Neutrophil (primary cell): ENCODE results near the gene NEAT1.
A peak's percentile ranks its signal among the peaks of the same experiment; 100 is the strongest.

Experiments used
- H3K27ac ChIP-seq: fragments of 200-600 bp; sonication (generic); 2 replicates; pipeline ENCODE4 v1.5.1; 2016; ENCODE audit warnings: mild to moderate bottlenecking, moderate library complexity
- H3K27me3 ChIP-seq: fragments of 200-600 bp; sonication (generic); 2 replicates; pipeline ENCODE4 v1.6.0; 2016; ENCODE audit warnings: mild to moderate bottlenecking
- H3K36me3 ChIP-seq: fragments of 200-600 bp; sonication (generic); 2 replicates; pipeline ENCODE4 v1.5.1; 2017
- H3K4me1 ChIP-seq, 2 experiments: fragments of 200-600 bp in 1 of 2; sonication (generic) in 1 of 2; 1 replicate in 1 of 2; 2 replicates in 1 of 2; pipeline versions ENCODE4 v1.5.1 to v1.6.1; 2013 to 2016; ENCODE audit warnings: low read depth in 1 of 2, low read length in 1 of 2, mild to moderate bottlenecking in 1 of 2, moderate library complexity in 1 of 2; ENCODE audit not compliant: control insufficient read depth in 1 of 2, insufficient read depth in 1 of 2
- H3K4me3 ChIP-seq, 2 experiments: fragments of 200-600 bp in 1 of 2; sonication (generic) in 1 of 2; 1 replicate in 1 of 2; 2 replicates in 1 of 2; pipeline ENCODE4 v1.5.1; 2013 to 2016; ENCODE audit warnings: low read depth in 1 of 2, low read length in 1 of 2, mild to moderate bottlenecking in 1 of 2, moderate library complexity in 1 of 2
- H3K9me3 ChIP-seq: fragments of 200-600 bp; sonication (generic); 2 replicates; pipeline ENCODE4 v1.5.1; 2016
- TF ChIP-seq, protein P1 (sequence below): fragments of 200-600 bp; sonication (generic); IDR thresholded peaks from 2 replicates; pipeline ENCODE4 v1.5.1; 2016; ENCODE audit warnings: antibody characterized with exemption

Gene NEAT1

DNA sequence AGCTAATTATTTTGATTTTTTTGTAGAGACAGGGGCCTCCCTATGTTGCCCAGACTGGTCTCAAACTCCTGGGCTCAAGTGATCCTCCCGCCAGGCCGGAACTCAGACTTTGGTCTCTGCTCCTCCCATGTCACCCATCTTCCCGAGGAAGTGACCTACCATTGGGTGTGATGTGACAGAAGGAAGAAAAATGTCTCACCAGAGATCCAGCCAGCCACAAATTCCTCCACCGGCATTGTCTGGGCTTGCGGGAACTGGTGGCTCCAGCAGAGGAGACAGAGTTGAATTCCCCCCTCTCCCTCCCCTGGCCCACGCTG, 40.9 kb upstream of the NEAT1 start:
- TF ChIP-seq, protein P1, sequence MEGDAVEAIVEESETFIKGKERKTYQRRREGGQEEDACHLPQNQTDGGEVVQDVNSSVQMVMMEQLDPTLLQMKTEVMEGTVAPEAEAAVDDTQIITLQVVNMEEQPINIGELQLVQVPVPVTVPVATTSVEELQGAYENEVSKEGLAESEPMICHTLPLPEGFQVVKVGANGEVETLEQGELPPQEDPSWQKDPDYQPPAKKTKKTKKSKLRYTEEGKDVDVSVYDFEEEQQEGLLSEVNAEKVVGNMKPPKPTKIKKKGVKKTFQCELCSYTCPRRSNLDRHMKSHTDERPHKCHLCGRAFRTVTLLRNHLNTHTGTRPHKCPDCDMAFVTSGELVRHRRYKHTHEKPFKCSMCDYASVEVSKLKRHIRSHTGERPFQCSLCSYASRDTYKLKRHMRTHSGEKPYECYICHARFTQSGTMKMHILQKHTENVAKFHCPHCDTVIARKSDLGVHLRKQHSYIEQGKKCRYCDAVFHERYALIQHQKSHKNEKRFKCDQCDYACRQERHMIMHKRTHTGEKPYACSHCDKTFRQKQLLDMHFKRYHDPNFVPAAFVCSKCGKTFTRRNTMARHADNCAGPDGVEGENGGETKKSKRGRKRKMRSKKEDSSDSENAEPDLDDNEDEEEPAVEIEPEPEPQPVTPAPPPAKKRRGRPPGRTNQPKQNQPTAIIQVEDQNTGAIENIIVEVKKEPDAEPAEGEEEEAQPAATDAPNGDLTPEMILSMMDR = no peak
- Histone ChIP-seq H3K27ac (peak overlapping the region; percentile 100), H3K9me3 (no peaks in the 10 kb centered on the region), H3K4me3 (peak overlapping the region; percentile 65 to 73), H3K4me1 (peaks cover 35 to 41% of the 10 kb centered on the region in 2 experiments), H3K36me3 (peaks cover 5% of the 10 kb centered on the region), H3K27me3 (no peaks in the 10 kb centered on the region)

DNA sequence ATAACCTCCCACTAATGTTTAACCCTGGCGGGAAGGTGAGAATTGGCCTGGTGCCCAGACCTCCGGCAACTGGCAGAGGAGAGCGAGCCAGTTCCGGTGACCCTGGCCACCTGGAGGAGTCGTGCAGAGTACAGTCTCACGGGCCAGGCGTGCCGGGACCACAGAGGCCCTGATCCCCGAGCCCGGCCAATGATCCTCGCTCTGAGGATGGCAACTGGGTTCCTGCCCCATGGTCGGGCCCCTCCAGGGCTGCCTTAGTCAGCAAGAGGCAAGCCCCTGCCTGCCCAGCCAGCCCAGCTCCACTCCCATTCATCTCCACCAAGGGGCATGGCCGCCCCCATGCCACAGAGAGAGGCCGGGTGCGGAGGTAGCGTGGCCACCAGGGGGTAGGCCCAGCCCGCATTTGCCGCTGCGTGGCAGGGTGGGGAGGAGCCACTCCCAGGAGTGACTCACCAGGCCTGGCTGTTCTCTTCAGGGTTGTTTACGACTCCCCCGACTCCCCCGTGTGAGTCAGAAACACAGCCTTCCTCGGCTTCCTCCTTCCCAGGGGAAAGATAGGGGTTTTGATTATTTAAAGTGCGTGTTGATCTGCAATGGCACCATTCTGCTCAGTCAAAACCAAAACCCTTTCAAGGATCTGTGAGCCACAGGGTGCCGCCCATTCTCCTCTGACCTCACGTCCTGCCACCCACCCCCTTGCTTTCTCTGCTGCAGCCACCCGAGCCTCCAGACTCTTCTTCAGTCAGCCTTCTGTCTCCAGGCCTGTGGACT, 40.4 kb upstream of the NEAT1 start, which contains the start of gene SLC25A45:
TSS of gene SLC25A45 (minus strand) at position 614 of the 771 bp plus-strand sequence. CDS start 695 bp downstream, outside the sequence.
- Histone ChIP-seq H3K27ac (peak within 1 kb of the TSS; percentile 100), H3K4me1 (peaks cover 40 to 46% of the 10 kb centered on the region in 2 experiments), H3K9me3 (no peaks in the 10 kb centered on the region), H3K27me3 (no peaks in the 10 kb centered on the region), H3K36me3 (no peaks in the 10 kb centered on the region), H3K4me3 (peak within 1 kb of the TSS; percentile 65 to 73)
- TF ChIP-seq, protein P1 = peak; percentile 96

DNA sequence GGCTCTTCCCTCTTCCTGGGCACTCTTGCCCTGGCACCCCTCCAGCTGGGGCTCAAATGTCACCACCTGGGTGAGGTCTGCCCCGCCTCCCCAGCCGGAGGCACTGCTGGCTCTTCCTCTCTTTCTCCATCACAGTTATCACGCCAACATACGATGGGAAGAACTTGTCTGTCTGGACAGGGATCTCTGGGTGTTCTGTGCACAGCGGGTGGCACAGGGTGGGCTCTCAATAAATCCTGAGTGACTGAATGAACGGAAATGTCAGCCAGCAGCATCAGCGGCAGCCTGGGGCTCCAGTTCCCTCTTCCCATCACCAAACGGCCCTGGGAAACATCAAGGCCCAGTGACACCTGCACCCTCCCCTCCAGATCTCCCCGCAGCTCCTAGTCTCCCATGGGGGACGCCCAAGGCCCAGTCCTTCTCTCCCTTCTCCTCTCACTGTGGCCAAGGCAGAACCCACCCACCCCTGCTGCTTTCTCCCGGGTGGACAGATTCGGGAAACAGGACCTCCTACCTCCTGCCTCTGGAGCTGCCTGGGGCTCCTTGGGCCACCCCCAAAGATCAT, 39.7 kb upstream of the NEAT1 start:
- H3K36me3 ChIP-seq = no peaks in the 10 kb centered on the region
- H3K27me3 ChIP-seq = no peaks in the 10 kb centered on the region
- peaks cover 46 to 50% of the 10 kb centered on the region in 2 experiments for H3K4me1 ChIP-seq
- no peaks in the 10 kb centered on the region for H3K9me3 ChIP-seq
- TF ChIP-seq, protein P1 = no peak
- H3K4me3 ChIP-seq = peak overlapping the region; percentile 65 to 73
- H3K27ac ChIP-seq = peak overlapping the region; percentile 100

DNA sequence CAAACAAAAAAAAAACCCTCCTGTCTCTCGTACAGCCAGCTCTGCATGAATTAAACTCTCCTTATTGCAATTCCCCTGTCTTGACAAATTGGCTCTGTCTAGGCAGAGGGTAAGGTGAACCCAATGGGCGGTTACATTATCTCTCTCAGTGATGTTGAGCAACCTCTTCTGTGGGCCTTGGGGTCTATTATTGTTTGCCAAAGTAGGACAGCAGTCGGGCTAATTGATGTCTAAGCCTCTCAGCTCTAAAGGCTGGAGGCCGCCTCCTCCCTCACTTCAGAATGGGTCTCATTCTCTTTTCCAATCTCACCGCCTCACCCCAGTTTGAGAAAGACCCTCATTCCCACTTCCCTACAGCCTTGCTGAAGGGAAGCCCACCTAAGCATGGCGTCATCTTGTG, 38.8 kb upstream of the NEAT1 start:
- Histone ChIP-seq H3K9me3 (no peaks in the 10 kb centered on the region), H3K27ac (peak overlapping the region; percentile 100), H3K4me3 (no peak overlapping the region), H3K27me3 (no peaks in the 10 kb centered on the region), H3K36me3 (peaks cover 7% of the 10 kb centered on the region), H3K4me1 (peaks cover 41 to 55% of the 10 kb centered on the region in 2 experiments)
- TF ChIP-seq, protein P1 = no peak

DNA sequence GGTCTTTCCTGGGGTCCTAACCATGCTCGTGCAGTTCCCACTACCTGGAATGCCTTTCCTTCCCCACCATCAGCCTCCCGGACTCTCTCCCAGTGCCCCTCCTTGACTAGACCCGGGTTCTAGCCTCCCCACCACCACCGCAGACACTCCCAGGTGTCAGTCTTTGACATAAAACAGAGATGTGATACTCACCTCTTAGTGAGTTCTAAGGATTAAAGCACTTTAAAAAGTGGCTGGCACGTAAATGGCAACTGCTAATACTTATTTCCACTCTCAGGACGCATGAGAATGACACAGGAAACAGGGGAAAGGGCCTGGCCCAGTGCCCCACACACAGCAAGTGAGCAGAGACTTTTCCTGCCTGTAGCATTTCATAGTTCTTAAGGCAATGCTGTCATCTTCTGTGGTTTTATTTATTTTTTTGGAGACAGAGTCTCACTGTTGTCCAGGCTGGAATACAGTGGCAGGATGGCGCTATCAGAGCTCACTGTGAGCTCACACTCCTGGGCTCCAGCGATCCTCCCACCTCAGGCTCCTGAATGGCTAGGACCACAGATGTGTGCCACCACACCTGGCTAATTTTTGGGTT, 38.2 kb upstream of the NEAT1 start:
- Histone ChIP-seq H3K9me3 (no peaks in the 10 kb centered on the region), H3K4me3 (no peak overlapping the region), H3K27me3 (no peaks in the 10 kb centered on the region), H3K36me3 (peaks cover 13% of the 10 kb centered on the region), H3K4me1 (peaks cover 41 to 58% of the 10 kb centered on the region in 2 experiments), H3K27ac (peak overlapping the region; percentile 100)
- TF ChIP-seq, protein P1 = no peak
